HG03457 (cell line): ENCODE measurements around the gene SLC39A13.

Source experiments
- ATAC-seq: cut with Tn5 transposase; IDR thresholded peaks from one replicate; pipeline ENCODE4 v1.9.1; 2021; ENCODE audit warnings: moderate number of reproducible peaks; ENCODE audit not compliant: unreplicated experiment

The SLC39A13 gene

DNA sequence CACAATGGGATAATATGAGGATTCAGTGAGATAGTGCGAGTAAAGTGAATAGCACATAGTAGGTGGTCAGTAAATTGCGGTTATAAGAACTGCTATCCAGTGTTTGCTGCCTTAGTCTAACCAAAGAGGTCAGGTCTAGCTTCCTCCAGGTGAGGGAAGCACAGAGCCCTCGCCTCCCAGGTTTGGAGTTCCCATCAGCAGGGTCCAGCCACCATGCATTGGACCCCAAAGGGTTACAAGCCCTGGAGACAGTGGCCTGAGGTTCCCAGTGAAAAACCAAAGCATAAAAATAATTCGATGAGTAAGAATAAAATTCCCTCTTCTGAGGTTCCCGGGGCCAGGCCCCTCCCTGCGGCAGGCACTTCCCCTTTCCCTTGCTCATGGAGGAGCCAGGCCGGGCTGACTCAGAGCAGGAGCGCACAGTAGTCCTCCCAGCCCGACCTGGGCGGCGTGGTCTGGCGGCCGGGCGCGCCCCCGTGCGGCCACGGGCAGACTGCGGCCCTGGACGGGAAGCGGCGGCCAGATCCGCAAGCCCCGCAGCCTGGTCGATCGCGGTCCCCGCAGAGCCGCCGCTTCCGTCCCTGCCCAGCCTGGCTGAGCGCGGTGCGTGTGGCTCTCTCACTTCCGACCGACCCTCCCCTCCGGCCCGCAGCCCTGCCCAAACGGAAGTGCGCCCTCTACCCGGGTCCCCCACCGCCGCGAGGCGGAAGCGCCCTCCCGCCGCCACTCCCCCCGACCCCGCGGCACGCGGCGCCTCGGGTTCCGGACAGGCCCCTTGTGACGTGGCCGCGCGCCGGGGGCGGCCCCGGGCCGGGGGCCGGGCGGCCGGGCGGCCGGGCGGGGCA, at the start of gene SLC39A13:
Gene SLC39A13 (plus strand): TSS at position 845 of the 845 bp plus-strand sequence. CDS start 1,505 bp downstream, outside the sequence.
- peak; percentile 76 for ATAC-seq

DNA sequence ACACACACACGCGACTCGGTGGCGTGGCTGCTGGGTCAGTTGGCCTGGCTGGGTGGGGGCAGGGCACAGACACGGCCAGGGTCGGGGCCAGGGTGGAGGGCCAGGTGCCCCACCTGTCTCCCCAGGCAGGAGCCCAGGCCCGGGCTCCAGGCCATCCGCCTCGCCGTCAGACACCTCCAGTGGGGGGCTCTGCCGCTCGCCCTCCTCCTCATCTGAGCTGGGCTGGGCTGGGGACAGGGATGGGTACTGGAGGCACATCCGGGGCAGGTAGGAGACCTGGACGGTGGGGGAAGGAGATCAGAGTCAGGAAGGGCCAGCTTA, 49.7 kb upstream of the SLC39A13 start:
- ATAC-seq, result no peak

DNA sequence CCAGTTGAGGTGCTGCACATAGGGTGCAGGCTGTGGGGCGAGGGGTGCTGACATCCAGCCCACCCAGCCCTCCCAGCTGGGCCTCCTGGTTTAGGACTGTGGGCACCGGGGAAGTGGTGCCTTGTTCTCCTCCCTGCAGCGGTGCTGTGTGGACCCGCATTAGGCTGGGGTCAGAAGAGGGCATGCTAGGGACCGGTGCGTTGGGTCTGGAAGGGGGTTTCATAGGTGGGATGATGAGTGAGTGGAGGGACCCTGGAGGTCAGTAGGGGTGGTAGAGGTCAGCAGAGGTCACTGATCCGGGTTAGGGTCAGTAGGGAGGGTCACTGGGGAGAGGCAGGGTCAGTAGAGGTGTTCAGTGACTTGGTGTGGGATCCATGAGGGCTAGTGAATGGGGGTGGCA, 49.2 kb upstream of the SLC39A13 start:
- ATAC-seq, result no peak

DNA sequence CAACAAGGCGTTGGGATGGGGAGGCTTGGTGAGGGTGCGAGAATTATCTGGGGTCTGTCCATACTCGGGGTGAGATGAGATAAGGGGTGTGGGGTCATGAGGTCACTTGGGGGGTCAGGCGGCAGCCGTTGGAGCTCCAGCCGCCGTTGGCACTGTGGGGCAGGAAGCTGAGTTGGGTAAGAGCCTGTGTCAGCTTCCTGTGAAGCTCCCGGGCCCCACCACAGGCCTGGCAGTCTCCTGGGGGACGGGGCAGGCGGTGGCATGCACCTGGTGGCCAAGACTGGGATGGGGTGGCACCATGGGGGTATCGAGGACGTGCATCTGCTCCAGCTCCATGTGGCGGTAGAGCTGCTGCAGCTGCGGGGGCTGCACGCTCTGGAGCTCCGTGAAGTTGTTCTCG, 48.8 kb upstream of the SLC39A13 start:
- no peak for ATAC-seq

DNA sequence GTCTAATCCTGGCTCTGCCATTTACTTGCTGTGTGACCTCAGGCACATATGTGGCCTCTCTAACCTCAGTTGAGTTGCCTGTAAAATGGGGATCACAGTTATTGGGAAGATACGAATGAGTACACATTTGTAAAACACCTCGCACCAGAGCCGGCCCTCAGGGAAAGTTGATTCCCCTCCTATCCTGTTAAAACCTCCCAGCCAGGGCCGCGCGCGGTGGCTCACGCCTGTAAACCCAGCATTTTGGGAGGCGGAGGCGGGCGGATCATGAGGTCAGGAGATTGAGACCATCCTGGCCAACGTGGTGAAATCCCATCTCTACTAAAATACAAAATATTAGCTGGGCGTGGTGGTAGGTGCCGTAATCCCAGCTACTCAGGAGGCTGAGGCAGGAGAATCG, 48.0 kb upstream of the SLC39A13 start:
- no peak for ATAC-seq

DNA sequence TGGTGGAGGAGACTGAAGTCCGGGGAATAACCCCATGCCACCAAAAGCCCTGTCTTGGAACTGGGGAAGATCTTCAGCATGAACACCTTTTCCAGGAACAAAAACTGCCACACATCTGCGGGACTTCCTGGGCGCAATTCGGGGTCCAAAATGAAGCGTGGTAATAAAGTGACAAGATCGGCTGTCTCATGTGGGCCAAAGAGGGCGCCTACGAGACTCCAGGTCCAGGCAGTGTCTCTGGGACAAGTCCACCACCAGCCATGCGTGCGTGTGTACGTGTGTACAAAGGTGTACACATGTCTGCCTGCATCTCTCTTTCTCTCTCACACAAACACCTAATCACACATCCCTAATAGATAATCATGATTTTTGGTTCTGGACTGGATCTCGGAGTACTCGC, 47.0 kb upstream of the SLC39A13 start:
- no peak for ATAC-seq

DNA sequence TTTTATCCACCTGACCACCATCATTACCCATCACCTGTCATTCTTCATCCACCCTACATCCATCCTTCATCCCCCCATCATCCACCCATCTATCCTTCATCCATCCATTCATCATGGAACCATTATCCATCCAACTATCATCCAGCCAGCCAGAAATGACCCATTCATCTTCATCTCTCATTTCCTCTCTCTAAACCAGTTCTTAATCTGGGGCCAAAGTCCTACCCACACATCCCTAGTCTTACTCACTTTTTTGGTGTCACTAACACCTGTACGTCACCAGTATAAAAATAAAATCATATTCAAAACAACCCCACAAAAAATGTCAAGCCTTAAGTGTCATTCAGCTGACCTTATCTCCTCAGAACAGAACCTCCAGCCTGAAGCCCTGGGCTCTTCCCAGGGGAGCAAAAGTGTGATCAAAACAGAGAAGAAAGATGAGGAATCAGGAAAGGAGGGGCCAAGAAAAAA, 42.3 kb upstream of the SLC39A13 start:
- no peak for ATAC-seq

DNA sequence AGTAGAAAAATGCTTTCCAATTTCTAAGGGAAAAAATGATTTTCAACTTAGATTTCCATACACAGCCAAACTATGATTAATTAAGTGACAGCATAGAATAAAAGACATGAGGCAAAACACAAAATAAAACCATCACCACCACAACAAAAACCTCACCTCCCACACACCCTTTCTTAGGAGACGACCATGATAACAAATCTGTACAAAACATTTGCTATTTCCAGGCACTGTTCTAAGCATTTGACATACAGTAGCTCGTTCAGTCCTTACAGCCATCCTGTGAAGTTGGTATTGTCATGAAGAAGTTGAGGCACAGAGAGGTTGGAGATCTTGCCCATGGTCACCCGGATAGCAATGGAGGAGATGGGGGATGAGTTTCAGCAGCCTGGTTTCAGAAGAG, 38.7 kb upstream of the SLC39A13 start:
- ATAC-seq, result no peak

DNA sequence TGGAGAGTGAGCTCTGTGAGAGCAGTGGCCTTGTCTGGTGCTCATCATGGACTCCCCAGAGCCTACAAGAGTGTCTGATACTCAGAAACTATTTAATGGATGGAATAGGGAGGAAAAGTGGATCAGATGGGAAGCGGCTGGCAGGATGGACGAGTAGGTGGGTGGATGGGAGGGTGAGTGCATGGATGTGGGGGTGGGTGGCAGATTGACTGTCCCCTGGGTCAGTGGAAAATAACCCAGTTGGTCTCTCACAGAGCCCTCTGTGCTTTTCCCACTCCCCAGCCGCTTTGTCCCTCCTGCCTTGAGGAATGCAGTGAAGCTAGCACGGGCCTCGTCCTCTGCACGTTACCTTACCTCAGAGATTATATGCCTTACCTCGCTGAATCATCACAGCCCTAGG, 36.0 kb upstream of the SLC39A13 start:
- no peak for ATAC-seq

DNA sequence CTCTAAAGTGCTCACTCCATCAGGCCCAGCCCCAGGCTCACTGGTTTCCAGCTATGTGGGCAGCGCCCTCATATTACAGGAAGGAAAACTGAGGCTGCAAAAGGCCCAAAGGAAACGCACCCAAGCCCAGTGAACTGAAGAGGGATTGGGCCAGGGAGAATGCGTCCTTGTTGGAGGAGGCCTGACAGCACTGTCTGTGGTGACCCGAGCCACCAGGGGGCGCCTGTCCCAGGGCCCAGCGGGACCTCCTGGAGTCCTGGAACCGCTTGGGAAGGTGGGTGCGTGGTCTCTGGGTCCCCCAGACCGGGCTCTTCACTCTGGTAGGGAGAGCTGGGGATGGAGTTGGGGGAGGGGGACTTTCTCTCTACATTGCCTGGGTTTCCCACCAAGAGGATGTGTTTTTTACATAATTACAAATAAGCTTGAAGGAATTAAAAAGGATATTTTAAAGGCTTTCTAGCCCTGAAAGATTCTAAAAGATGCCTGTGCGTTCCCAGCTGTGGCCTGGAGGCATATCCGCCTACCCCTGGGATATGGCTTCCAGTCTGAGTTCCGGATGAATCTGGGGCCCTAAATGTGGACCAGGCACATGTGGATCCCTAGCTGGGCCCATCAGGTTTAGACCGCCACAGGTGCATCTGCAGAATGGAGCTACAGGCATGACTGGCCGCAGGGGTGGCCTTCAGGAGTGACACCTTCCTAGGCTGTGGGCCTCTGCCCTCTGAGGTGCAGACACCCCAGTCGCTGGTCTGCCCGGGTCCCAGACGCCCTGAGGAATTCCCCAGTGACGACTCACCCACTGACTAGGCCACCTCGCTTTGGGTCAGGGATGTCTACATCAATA, 34.3 kb upstream of the SLC39A13 start:
- no peak for ATAC-seq

DNA sequence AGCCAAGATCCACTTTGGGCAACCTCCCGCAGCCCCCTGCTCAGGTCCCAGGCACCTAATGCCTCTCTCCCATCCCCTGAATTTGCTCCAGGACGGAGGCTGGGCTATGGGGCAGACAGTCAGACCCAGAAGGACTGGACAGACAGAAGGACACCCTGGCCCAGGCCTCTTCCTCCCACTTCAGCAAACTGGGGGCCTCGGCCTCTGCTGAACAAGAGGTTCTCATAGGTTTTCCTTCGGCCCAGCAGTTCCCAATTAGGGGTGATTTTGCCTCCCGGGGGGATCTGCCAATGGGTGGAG, 33.7 kb upstream of the SLC39A13 start:
- no peak for ATAC-seq

DNA sequence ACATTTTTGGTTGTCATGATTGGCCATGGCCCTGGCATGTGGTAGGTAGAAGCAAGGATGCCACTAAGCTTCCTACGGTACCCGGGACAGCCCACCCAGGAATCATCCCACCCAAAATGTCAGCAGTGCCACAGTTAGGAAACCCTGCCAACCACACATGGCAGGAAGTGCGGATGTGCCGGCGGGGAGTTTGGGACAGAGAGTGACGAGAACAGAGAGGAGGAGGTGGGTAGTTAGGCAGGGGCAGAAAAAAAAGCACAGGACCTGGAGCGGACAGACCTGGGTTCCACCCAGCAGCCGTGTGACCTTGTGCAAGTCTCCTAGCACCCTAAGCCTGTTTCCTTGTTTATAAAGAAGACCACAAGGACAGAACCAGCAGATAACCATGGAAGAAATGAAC, 33.4 kb upstream of the SLC39A13 start:
- no peak for ATAC-seq

DNA sequence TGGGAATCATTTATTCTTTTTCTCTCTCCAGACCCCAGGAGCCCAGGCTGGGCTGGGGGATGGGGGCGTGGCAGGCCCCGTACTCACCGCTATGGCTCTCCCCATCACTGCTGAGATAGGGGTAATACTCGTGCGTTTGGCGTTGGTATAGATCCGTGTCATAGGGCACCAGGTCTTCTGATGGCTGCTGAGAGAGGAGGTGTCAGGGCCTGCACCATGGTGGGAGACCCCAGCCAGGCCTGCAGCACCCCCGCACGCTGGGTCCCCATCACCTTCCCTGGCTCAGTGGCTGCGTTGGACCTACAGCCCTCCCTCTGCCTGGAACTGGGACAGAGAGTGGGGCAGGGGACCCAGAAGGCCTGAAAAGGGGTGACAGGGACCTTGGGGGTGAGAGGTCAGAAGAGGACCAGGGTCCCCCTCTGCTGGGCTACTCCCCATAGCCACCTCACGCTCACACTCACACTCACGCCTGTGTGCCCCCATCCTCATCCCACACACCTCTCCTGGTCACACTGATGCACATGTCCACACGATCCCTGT, 32.8 kb upstream of the SLC39A13 start:
- no peak for ATAC-seq

DNA sequence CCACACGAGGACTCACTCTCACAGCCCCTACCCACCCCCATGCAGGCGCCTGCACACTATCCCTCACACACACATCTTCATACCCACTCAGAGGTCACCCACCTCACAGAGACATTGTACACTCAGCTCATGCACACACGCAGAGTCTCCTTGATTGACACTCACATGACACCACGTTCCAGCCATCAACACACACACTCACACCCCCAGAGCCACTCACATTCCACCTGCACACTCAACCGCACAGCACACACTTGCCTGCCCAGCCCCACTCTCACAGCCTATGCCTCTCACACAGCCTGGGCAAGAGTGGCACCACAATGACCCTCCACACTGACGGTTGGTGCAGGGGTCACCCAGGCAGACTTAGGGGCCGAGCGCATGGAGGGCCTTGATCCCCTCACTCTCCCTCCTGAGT, 32.3 kb upstream of the SLC39A13 start:
- no peak for ATAC-seq

DNA sequence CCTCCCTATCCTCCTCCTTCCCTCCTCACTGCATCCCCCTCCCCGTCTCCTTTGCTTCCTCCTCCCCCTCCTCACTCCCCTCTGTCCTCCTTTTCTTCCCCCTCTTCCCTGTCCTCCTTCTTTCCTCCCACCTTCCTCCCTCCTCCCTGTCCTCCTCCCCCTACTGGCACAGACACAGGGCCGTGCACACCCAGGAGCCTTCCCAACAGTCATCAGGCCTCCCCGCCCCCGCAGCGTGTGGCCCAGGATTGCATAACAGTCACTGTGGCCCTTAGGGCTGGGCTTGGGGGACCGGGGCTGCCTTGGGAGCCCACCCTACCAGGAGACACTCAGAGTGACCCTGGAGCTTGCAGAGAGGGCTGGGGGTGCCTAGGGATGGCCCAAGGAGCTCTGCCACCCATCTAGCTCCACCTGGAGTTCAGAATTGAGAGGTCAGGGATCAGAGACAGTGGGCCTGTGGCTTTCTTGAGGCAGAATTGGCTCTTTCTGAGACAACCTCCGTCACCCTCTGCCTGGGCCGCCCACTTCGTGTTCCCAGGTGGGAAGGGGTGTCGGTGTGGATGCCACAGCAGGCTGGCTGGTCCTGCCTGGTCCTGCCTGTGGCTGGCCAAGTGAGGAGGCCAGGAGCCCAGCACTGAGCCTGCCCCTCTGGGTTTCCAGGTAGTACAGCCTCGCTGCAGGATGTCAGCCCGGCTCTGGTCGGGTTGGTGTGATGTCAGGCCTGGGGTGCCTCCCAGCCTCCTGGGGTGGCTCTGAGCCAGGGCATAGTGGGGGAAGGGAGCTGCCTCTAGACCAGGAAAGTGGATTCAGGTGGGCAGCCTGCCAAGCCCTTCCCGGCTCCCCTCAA, 31.6 kb upstream of the SLC39A13 start:
- no peak for ATAC-seq

DNA sequence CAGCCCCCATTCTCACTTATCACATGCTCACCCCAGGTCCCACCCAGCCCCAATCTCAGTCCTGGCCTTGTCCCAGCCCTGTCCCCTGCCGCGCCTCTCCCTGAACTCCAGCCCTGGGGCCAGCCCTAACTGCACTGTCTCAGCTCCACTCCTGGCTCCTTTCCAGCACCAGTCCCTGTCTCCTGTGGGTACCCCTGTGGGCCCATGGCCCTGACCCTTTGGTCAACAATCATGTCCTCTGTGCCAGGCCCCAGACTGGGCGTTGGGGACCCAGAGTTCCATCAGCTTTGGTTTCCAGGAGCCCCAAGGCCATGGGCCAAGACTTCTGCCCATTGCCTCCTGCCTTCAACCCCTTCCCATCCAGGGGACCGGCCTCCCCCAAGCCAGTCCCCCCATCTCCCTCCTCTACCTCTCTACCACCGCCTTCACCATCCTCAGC, 30.8 kb upstream of the SLC39A13 start:
- no peak for ATAC-seq

DNA sequence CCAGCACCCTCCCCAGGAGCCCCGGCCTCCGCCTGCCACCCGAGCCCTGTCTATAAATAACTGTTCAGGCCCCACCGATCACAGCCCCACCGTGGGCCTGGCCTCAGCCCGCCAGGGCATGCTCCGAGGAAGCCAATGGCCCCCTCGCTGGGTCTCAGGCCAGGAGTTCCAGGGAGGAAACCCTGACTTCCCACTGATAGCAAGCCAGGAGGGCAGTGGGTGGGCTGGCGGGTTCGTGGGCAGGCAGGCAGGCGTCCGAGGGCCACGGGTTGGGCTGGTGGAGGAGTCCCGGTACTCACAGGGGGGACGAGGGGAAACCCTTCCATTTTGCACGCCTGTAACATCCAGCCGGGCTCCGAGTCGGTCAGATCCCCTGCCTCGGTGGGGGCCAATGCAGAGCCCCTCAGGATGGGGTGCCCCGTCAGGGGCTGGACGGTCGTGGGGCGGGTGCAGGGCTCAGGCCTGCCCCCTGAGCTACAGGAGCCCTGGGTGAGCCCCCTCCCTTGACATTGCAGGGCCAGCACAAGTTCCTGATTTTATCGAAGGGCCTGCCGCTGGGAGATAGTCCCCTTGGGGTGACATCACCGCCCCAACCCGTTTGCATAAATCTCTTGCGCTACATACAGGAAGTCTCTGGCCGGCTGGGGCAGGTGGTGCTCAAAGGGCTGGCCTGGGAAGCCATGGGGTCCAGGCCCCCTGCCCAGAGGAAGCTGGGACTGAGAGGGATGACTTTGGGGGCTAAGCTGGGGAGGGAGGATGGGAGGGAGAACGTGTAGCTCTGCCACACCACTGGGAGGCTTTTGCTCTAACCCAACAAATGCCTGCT, 30.2 kb upstream of the SLC39A13 start, which contains the start of gene SPI1:
Gene SPI1 (minus strand): TSS at position 538 of the 826 bp plus-strand sequence. CDS start 194 bp downstream, at position 344.
- peak; percentile 75 for ATAC-seq

DNA sequence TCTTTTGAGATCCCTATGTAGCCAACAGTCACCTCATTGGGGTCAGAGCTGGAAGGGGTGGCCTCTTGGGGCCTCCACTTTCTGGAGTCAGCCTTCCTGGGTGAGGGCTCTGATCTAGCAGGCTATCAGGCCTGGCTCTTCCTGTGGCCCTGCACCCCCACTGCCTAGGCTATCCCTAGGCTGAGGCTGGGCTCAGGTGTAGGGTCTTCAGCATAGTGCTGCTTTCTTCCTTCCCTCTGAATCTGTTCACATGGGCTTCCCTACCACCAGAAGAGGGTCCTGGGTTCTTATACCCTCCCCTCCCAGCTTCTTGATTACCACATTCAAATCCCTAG, 29.6 kb upstream of the SLC39A13 start:
- ATAC-seq, result peak; percentile 6

DNA sequence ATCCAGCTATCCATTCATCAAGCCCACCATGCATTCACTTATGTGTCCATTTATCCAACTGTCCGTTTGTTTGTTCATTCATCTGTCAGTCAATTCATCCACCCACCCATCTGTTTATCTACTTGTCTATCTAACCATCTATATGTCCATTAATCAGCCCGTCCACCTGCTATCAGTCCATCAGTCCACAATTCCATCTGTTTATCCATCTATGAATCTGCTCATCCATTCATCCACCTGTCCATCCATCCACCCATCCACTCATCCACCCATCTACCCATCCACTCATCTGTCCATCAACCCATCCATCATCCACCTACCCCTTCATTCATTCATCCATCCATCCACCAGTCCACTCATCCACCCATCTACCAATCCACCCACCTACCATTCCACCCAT, 29.1 kb upstream of the SLC39A13 start:
- ATAC-seq, result no peak

DNA sequence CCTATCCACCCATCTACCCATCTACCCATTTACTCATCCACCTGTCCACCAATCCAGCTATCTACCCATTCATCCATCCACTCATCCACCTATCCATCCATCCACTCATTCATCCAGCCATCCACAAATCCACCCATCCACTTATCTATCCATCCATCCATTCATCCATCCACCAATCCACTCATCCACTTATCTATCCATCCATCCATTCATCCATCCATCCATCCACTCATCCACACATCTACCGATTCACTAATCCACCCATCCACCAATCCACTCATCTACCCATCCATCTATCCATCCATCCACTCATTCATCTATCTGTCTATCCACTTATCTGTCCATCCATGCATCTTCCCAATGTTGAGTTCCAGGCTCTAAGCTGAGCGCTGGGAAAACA, 28.3 kb upstream of the SLC39A13 start:
- ATAC-seq, result no peak
